ENCODE data around the gene AGA. TPM values are rescaled to one million over a fixed set of nuclear protein-coding genes. Genes with fewer than 3 reads are reported as not detected.

Gene AGA
- total RNA-seq, 1 donor from 2014 or later = 9.1 TPM

Other genes with a start within 250 kb of the AGA start
- gene NEIL3, start 132.6 kb downstream of the AGA start, total RNA-seq = 2.2 TPM